Kidney epithelial cell (primary cell): ENCODE data around the gene FEM1B. TPM values are rescaled to one million over a fixed set of nuclear protein-coding genes. Genes with fewer than 3 reads are reported as not detected.

ENCODE experiments used
- DNase-seq: peaks from one replicate; pipeline ENCODE4 v3.0.0-alpha.2; 2010; ENCODE audit warnings: low read depth
- H3K27me3 ChIP-seq: 2 replicates; pipeline ENCODE4 v1.6.0; 2011; ENCODE audit warnings: low read length; ENCODE audit not compliant: control insufficient read depth, insufficient read depth
- H3K36me3 ChIP-seq: 2 replicates; pipeline ENCODE4 v1.5.1; 2011; ENCODE audit warnings: low read length; ENCODE audit not compliant: control insufficient read depth, insufficient read depth
- H3K4me3 ChIP-seq: 2 replicates; pipeline ENCODE4 v1.5.1; 2011; ENCODE audit warnings: low read depth, mild to moderate bottlenecking, control low read depth, low read length
- CTCF ChIP-seq: IDR thresholded peaks from 2 replicates; pipeline ENCODE4 v1.5.1; 2011; ENCODE audit warnings: mild to moderate bottlenecking, moderate library complexity, low read length, control low read depth, inconsistent platforms; ENCODE audit not compliant: insufficient read depth, poor library complexity, severe bottlenecking
- total RNA-seq: library from RNA; depleted of rRNA; stranded (reverse); fragments of >200 nt; gene quantifications from 2 replicates; pipeline ENCODE4 v1.2.3, GENCODE V29; 2015

Gene FEM1B
- total RNA-seq, 1 donor from 2014 or later: 37.6 TPM

- H3K27me3 ChIP-seq: no peaks in the 10 kb centered on the region
- no peaks in the 10 kb centered on the region for H3K36me3 ChIP-seq
- DNase-seq: no peak
- no peak overlapping the region for H3K4me3 ChIP-seq
- no peak for TF ChIP-seq CTCF
These were observed 53.4 kb downstream of the FEM1B start for GRCh38 chr15:68330901-68331300.

GRCh38 chr15:68332266-68332665 lies 54.7 kb downstream of the FEM1B start:
- no peak overlapping the region for H3K4me3 ChIP-seq
- DNase-seq: no peak
- H3K36me3 ChIP-seq: no peaks in the 10 kb centered on the region
- TF ChIP-seq CTCF: no peak
- no peaks in the 10 kb centered on the region for H3K27me3 ChIP-seq

GRCh38 chr15:68333775-68334470 lies 56.4 kb downstream of the FEM1B start:
- TF ChIP-seq CTCF: no peak
- Histone ChIP-seq H3K27me3 (no peaks in the 10 kb centered on the region), H3K36me3 (no peaks in the 10 kb centered on the region), H3K4me3 (no peak overlapping the region)
- DNase-seq: no peak

- no peaks in the 10 kb centered on the region for H3K36me3 ChIP-seq
- DNase-seq: no peak
- no peak overlapping the region for H3K4me3 ChIP-seq
- TF ChIP-seq CTCF: no peak
- H3K27me3 ChIP-seq: no peaks in the 10 kb centered on the region
These were observed 57.1 kb downstream of the FEM1B start for GRCh38 chr15:68334661-68335124.

- no peak for TF ChIP-seq CTCF
- Histone ChIP-seq H3K36me3 (no peaks in the 10 kb centered on the region), H3K27me3 (no peaks in the 10 kb centered on the region), H3K4me3 (no peak overlapping the region)
- no peak for DNase-seq
These were observed 57.7 kb downstream of the FEM1B start for GRCh38 chr15:68335251-68335650.

GRCh38 chr15:68335655-68336054 lies 58.1 kb downstream of the FEM1B start:
- Histone ChIP-seq H3K36me3 (no peaks in the 10 kb centered on the region), H3K27me3 (no peaks in the 10 kb centered on the region), H3K4me3 (no peak overlapping the region)
- no peak for TF ChIP-seq CTCF
- no peak for DNase-seq
